Measurements from ENCODE around the gene CDH3. TPM values are rescaled to one million over a fixed set of nuclear protein-coding genes. Genes with fewer than 3 reads are reported as not detected.
A peak's percentile ranks its signal among the peaks of the same experiment; 100 is the strongest.

Gene CDH3
- total and polyA plus RNA-seq, 2 of the 8 experiments (the other 6 are each of a cell fraction or from before 2014, with no cell fraction given): 146 to 171 TPM

DNA sequence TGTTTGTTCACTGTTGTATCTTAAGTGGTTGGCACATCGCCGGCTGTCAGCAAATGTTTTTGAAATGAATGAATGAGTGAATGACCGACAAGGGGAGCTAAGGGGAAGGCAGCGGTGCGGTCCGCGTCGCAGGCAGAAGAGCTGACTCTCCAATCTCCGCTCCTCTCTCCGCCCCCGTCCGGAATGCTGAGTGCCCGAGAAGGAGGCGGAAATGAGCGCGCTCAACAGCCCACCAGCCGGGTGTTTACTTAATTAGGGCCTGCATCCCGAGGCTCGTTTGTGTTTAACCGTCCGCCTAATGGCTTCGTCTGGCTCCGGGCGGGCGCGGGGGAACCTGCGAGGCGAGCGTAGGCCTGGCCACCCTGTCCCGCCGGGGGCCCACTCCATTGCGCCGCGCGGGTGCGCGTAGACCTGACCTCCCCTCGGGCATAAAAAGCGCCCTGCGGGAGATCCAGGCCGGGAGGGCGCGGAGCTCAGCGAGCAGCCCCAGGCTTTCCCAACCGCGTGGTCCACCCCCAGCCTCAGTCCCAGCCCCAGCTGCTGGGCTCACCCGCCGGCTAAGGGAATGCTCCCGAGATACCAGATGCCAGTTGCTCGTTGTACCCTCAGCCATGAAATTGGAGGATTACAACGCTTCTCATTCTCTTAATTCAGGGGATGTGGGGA is 2.5 kb upstream of the CDH3 start (continued):
- TF ChIP-seq, protein P1, sequence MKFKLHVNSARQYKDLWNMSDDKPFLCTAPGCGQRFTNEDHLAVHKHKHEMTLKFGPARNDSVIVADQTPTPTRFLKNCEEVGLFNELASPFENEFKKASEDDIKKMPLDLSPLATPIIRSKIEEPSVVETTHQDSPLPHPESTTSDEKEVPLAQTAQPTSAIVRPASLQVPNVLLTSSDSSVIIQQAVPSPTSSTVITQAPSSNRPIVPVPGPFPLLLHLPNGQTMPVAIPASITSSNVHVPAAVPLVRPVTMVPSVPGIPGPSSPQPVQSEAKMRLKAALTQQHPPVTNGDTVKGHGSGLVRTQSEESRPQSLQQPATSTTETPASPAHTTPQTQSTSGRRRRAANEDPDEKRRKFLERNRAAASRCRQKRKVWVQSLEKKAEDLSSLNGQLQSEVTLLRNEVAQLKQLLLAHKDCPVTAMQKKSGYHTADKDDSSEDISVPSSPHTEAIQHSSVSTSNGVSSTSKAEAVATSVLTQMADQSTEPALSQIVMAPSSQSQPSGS (IDR thresholded peaks at IDR 0.05; ENCODE audit: low read length): no peak
- TF ChIP-seq RFX5 (IDR thresholded peaks at IDR 0.05; ENCODE audit: borderline replicate concordance, low read depth, low read length) (no peak), JUN (IDR thresholded peaks at IDR 0.05; ENCODE audit: low read depth, low read length) (no peak), CEBPB (IDR thresholded peaks at IDR 0.05; ENCODE audit: low read depth, low read length) (no peak), SRF (IDR thresholded peaks at IDR 0.05; ENCODE audit: low read depth, low read length) (no peak), SIN3A (conservative IDR thresholded peaks at IDR 0.05 in 1 of 2, IDR thresholded peaks at IDR 0.05 in 1 of 2; ENCODE audit: low read depth in 1 of 2, low read length in 2 of 2) (peak in 1 of 2 experiments; percentile 38; a peak in 1 of 4 replicates), GABPA (IDR thresholded peaks at IDR 0.05; ENCODE audit: borderline replicate concordance, insufficient read depth, low read length) (peak; percentile 60; the same call in 1 of the 2 replicates), TAF1 (IDR thresholded peaks at IDR 0.05; ENCODE audit: low read depth, low read length) (peak; percentile 51; the same call in 1 of the 2 replicates), RBBP5 (IDR thresholded peaks at IDR 0.05; ENCODE audit: borderline replicate concordance, low read depth, low read length) (peak; percentile 86), EP300 (IDR thresholded peaks at IDR 0.05; ENCODE audit: borderline replicate concordance in 1 of 2, low read depth in 2 of 2, low read length in 2 of 2) (peak in 1 of 2 experiments; percentile 2; a peak in 1 of 3 replicates), POLR2A (IDR thresholded peaks at IDR 0.05; ENCODE audit: control extremely low read depth in 1 of 2, low read depth in 2 of 2, low read length in 2 of 2) (peak in 1 of 2 experiments; percentile 73; a peak in 2 of 3 replicates), POLR2AphosphoS5 (IDR thresholded peaks at IDR 0.05; ENCODE audit: low read depth, low read length) (no peak; the same call in 1 of the 2 replicates), POU5F1 (IDR thresholded peaks at IDR 0.05; ENCODE audit: low read depth, low read length) (no peak), NRF1 (IDR thresholded peaks at IDR 0.05; ENCODE audit: low read depth, low read length) (no peak)
- TF ChIP-seq, protein P2, sequence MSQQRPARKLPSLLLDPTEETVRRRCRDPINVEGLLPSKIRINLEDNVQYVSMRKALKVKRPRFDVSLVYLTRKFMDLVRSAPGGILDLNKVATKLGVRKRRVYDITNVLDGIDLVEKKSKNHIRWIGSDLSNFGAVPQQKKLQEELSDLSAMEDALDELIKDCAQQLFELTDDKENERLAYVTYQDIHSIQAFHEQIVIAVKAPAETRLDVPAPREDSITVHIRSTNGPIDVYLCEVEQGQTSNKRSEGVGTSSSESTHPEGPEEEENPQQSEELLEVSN (IDR thresholded peaks at IDR 0.05): peak; percentile 87
- TF ChIP-seq, protein P3, sequence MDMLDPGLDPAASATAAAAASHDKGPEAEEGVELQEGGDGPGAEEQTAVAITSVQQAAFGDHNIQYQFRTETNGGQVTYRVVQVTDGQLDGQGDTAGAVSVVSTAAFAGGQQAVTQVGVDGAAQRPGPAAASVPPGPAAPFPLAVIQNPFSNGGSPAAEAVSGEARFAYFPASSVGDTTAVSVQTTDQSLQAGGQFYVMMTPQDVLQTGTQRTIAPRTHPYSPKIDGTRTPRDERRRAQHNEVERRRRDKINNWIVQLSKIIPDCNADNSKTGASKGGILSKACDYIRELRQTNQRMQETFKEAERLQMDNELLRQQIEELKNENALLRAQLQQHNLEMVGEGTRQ (IDR thresholded peaks at IDR 0.05; ENCODE audit: low read length): no peak
